WTC11 (cell line): Measurements from ENCODE around the gene PRIM1. TPM values are rescaled to one million over a fixed set of nuclear protein-coding genes. Genes with fewer than 3 reads are reported as not detected.

Source experiments
- ATAC-seq: fragments of 200-7000 bp; cut with Tn5 transposase; 2 replicates; pipeline ENCODE4 v1.10.0; 2021; ENCODE audit warnings: mild to moderate bottlenecking, moderate library complexity
- Bru-seq: library from RNA; stranded (reverse); fragments of 400-500 nt; gene quantifications from one replicate; lab custom pipeline; 2021; lab: Mats Ljungman, UMichigan
- CTCF ChIA-PET: fragments of 300-600 bp; sonication (Branson Sonifier 250); formaldehyde crosslinking; loops from one replicate; lab custom pipeline; 2021; ENCODE audit warnings: antibody characterized with exemption; lab: Charles Lee
- POLR2A ChIA-PET: fragments of 350-600 bp; sonication (Branson Sonifier 250); formaldehyde crosslinking; loops from one replicate; lab custom pipeline; 2021; ENCODE audit warnings: antibody characterized with exemption; lab: Charles Lee
- DNase-seq: peaks from one replicate; pipeline ENCODE4 v3.0.0; 2021; ENCODE audit warnings: low spot score
- H3K27ac Mint-ChIP-seq: 2 replicates; pipeline ENCODE4 v1.8.0; 2021; ENCODE audit warnings: mixed read lengths
- H3K27me3 Mint-ChIP-seq: 2 replicates; pipeline ENCODE4 v1.8.0; 2021; ENCODE audit warnings: low read depth, mild to moderate bottlenecking, moderate library complexity, mixed read lengths
- H3K36me3 Mint-ChIP-seq: 2 replicates; pipeline ENCODE4 v1.8.0; 2021; ENCODE audit warnings: mixed read lengths
- H3K4me1 Mint-ChIP-seq: 2 replicates; pipeline ENCODE4 v1.8.0; 2022; ENCODE audit warnings: mixed read lengths
- H3K4me3 Mint-ChIP-seq: 2 replicates; pipeline ENCODE4 v1.8.0; 2021; ENCODE audit warnings: mild to moderate bottlenecking, moderate library complexity, mixed read lengths
- H3K9me3 Mint-ChIP-seq: 2 replicates; pipeline ENCODE4 v1.8.0; 2021; ENCODE audit warnings: mixed read lengths
- ARID4B ChIP-seq: sonication (generic); formaldehyde crosslinking; IDR thresholded peaks from 2 replicates; pipeline ENCODE4 v1.8.0; 2023; ENCODE audit warnings: missing genetic modification reagents, mild to moderate bottlenecking, borderline replicate concordance
- E2F1 ChIP-seq: sonication (generic); formaldehyde crosslinking; IDR thresholded peaks from 2 replicates; pipeline ENCODE4 v1.8.0; 2022; ENCODE audit warnings: mild to moderate bottlenecking, missing genetic modification reagents
- FOXK1 ChIP-seq: sonication (generic); formaldehyde crosslinking; IDR thresholded peaks from 2 replicates; pipeline ENCODE4 v1.8.0; 2022; ENCODE audit warnings: mild to moderate bottlenecking, moderate library complexity, missing genetic modification reagents
- GABPB1 ChIP-seq: sonication (generic); formaldehyde crosslinking; IDR thresholded peaks from 2 replicates; pipeline ENCODE4 v1.8.1; 2023; ENCODE audit warnings: mild to moderate bottlenecking, missing genetic modification reagents
- IRF1 ChIP-seq: sonication (generic); formaldehyde crosslinking; IDR thresholded peaks from 2 replicates; pipeline ENCODE4 v1.8.0; 2023; ENCODE audit warnings: missing genetic modification reagents
- MAX ChIP-seq: sonication (generic); formaldehyde crosslinking; IDR thresholded peaks from 2 replicates; pipeline ENCODE4 v1.8.0; 2022; ENCODE audit warnings: mild to moderate bottlenecking, missing genetic modification reagents
- NR2C2 ChIP-seq: sonication (generic); formaldehyde crosslinking; IDR thresholded peaks from 2 replicates; pipeline ENCODE4 v1.8.0; 2022; ENCODE audit warnings: mild to moderate bottlenecking, missing genetic modification reagents
- USF1 ChIP-seq: sonication (generic); formaldehyde crosslinking; IDR thresholded peaks from 2 replicates; pipeline ENCODE4 v1.8.0; 2022; ENCODE audit warnings: mild to moderate bottlenecking, missing genetic modification reagents
- ZNF425 ChIP-seq: fragments of 250-450 bp; sonication (Bioruptor Pico); conservative IDR thresholded peaks from 2 replicates; pipeline ENCODE4 v1.9.0; 2021; ENCODE audit warnings: mild to moderate bottlenecking
- ZSCAN18 ChIP-seq: fragments of 250-450 bp; sonication (Bioruptor Pico); IDR thresholded peaks from 2 replicates; pipeline ENCODE4 v2.1.2; 2022; ENCODE audit warnings: mild to moderate bottlenecking, moderate library complexity
- long read RNA-seq, 3 experiments: library from RNA in 1 of 3; library from capped mRNA in 1 of 3; library from polyadenylated mRNA in 1 of 3; unstranded in 2 of 3; stranded (forward) in 1 of 3; transcript quantifications; one replicate each; pipeline ENCODE4 v2.0.0, GENCODE V29; 2021
- total RNA-seq: library from RNA; stranded (reverse); gene quantifications from 3 replicates; pipeline ENCODE4 v1.2.3, GENCODE V29; 2021
- TF ChIP-seq, protein P1 (sequence below): sonication (generic); formaldehyde crosslinking; conservative IDR thresholded peaks from 2 replicates; pipeline ENCODE4 v1.8.1; 2023; ENCODE audit warnings: mild to moderate bottlenecking, low read depth, missing genetic modification reagents, moderate library complexity
- TF ChIP-seq, protein P2 (sequence below): sonication (generic); formaldehyde crosslinking; IDR thresholded peaks from 2 replicates; pipeline ENCODE4 v1.8.0; 2022; ENCODE audit warnings: mild to moderate bottlenecking, missing genetic modification reagents
- TF ChIP-seq, protein P3 (sequence below): sonication (generic); formaldehyde crosslinking; IDR thresholded peaks from 2 replicates; pipeline ENCODE4 v1.8.1; 2022; ENCODE audit warnings: mild to moderate bottlenecking, moderate library complexity, missing genetic modification reagents

The PRIM1 gene
- total RNA-seq, result 51.7 to 54.5 TPM (median 54.0 TPM) in 3 replicates
- Bru-seq, nascent RNA, result percentile 87 among the genes with signal in this experiment
- long read RNA-seq, experiment 1, transcript PRIM1-201 (13 exons, 1,393 nt), result major isoform, 60 of 102 reads
- long read RNA-seq, experiment 1, partial matches to known transcripts, result 5 of 102 reads
- long read RNA-seq, experiment 1, other reads (novel, unspliced or antisense), result 36 of 102 reads
- long read RNA-seq, experiment 2, partial matches to known transcripts, result 56 of 106 reads
- long read RNA-seq, experiment 2, other reads (novel, unspliced or antisense), result 49 of 106 reads
- long read RNA-seq, experiment 3, transcript PRIM1-201 (13 exons, 1,393 nt), result major isoform, 139 of 176 reads
- long read RNA-seq, experiment 3, partial matches to known transcripts, result 3 of 176 reads
- long read RNA-seq, experiment 3, other reads (novel, unspliced or antisense), result 32 of 176 reads

DNA sequence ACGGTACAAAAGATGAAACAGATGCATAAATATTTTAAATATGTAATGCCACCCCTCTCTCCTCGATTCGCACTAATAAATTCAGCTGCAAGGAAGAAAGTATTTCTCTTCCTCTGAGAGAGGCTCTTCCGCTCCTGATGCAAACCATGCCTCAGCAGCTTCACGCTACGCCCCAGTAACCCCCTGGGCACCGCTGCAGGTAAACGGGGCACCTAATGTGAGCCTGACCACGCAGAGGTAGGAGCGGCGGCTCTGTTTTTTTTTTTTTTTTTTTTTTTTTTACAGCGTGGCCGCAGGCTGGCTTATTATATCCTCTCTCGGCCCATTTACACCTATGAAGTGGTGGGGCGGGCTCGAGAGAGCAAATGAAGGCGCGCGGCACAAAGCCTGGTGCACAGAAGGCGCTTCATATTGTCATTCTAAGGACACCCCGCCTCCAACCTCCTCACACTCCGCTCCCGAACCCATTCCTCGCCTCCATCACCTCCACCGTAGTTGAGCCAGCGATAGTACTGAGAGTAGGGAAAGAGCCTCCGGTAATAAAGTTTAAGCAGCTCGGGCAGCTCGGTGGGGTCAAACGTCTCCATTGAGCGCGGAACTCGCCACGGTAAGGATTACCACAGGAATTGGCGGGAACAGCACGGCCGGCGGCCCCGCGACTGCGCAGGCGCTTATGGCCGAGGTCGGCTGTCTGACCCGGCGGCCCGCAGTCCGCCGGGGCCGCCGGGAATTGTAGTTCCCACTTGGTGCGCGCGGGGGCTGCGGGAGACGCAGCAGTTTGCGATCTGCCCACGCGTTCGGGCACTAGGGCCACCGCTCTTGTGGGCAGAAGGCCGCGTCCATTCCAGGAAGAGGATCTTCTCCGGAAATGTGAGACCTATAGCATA lies at the start of gene PRIM1:
TSS of gene PRIM1 (minus strand) at position 612 of the 887 bp plus-strand sequence. CDS start at position 587, 25 bp downstream.
- CTCF ChIA-PET, result interaction anchor here (0.7 to 2.8 kb wide), 7 partner anchors 26 to 317 kb away, joined by 3 to 15 read pairs (median 3); no protein-coding TSS in a partner anchor
- H3K9me3 Mint-ChIP-seq, result peaks cover 3% of the 10 kb centered on the region; the same call in 1 of the 2 replicates
- TF ChIP-seq ZSCAN18 (CRISPR knock-in tag) (0 out of 2 replicates have a peak, but pooled peaks have one; percentile 19), FOXK1 (0 out of 2 replicates have a peak, but pooled peaks have one; percentile 14), GABPB1 (CRISPR knock-in tag) (0 out of 2 replicates have a peak, but pooled peaks have one; percentile 17), IRF1 (CRISPR knock-in tag) (no peak), NR2C2 (peak; percentile 78), ARID4B (CRISPR knock-in tag) (0 out of 2 replicates have a peak, but pooled peaks have one; percentile 59), MAX (CRISPR knock-in tag) (peak; percentile 80), ZNF425 (CRISPR knock-in tag) (0 out of 2 replicates have a peak, but pooled peaks have one; percentile 11), USF1 (CRISPR knock-in tag) (peak; percentile 61; the same call in 1 of the 2 replicates), E2F1 (CRISPR knock-in tag) (peak; percentile 73; the same call in 1 of the 2 replicates)
- TF ChIP-seq, protein P1, sequence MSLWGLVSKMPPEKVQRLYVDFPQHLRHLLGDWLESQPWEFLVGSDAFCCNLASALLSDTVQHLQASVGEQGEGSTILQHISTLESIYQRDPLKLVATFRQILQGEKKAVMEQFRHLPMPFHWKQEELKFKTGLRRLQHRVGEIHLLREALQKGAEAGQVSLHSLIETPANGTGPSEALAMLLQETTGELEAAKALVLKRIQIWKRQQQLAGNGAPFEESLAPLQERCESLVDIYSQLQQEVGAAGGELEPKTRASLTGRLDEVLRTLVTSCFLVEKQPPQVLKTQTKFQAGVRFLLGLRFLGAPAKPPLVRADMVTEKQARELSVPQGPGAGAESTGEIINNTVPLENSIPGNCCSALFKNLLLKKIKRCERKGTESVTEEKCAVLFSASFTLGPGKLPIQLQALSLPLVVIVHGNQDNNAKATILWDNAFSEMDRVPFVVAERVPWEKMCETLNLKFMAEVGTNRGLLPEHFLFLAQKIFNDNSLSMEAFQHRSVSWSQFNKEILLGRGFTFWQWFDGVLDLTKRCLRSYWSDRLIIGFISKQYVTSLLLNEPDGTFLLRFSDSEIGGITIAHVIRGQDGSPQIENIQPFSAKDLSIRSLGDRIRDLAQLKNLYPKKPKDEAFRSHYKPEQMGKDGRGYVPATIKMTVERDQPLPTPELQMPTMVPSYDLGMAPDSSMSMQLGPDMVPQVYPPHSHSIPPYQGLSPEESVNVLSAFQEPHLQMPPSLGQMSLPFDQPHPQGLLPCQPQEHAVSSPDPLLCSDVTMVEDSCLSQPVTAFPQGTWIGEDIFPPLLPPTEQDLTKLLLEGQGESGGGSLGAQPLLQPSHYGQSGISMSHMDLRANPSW, result no peak
- TF ChIP-seq, protein P2, sequence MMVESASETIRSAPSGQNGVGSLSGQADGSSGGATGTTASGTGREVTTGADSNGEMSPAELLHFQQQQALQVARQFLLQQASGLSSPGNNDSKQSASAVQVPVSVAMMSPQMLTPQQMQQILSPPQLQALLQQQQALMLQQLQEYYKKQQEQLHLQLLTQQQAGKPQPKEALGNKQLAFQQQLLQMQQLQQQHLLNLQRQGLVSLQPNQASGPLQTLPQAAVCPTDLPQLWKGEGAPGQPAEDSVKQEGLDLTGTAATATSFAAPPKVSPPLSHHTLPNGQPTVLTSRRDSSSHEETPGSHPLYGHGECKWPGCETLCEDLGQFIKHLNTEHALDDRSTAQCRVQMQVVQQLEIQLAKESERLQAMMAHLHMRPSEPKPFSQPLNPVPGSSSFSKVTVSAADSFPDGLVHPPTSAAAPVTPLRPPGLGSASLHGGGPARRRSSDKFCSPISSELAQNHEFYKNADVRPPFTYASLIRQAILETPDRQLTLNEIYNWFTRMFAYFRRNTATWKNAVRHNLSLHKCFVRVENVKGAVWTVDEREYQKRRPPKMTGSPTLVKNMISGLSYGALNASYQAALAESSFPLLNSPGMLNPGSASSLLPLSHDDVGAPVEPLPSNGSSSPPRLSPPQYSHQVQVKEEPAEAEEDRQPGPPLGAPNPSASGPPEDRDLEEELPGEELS (CRISPR knock-in tag), result 0 out of 2 replicates have a peak, but pooled peaks have one; percentile 45
- TF ChIP-seq, protein P3, sequence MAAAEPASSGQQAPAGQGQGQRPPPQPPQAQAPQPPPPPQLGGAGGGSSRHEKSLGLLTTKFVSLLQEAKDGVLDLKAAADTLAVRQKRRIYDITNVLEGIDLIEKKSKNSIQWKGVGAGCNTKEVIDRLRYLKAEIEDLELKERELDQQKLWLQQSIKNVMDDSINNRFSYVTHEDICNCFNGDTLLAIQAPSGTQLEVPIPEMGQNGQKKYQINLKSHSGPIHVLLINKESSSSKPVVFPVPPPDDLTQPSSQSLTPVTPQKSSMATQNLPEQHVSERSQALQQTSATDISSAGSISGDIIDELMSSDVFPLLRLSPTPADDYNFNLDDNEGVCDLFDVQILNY, result peak; percentile 97

More for the DNA sequence above, at the start of gene PRIM1:
- Mint-ChIP-seq H3K27ac (peak within 1 kb of the TSS; percentile 98), H3K27me3 (peaks cover 2% of the 10 kb centered on the region; the same call in 1 of the 2 replicates), H3K4me3 (peak within 1 kb of the TSS; percentile 92), H3K4me1 (peaks cover 17% of the 10 kb centered on the region), H3K36me3 (peaks cover 35% of the 10 kb centered on the region)
- ATAC-seq (peak; percentile 86), DNase-seq (peak; percentile 89)
- POLR2A ChIA-PET, result interaction anchor here (0.6 to 1.4 kb wide), 11 partner anchors 9 to 548 kb away, joined by 3 to 5 read pairs (median 3); partner anchors contain the start of gene NACA
